Body of pancreas (tissue), 4 donors: ENCODE measurements around the gene PPDPF.

Source experiments
- POLR2A ChIP-seq, 3 donors: fragments of 450-650 bp; IDR thresholded peaks; one replicate each; pipeline ENCODE4 v1.6.1; 2016; ENCODE audit warnings: antibody characterized with exemption in 3 of 3, mild to moderate bottlenecking in 2 of 3
- TF ChIP-seq, protein P1 (sequence below), 7 experiments: fragments of 450-650 bp in 4 of 7; fragments of 200-600 bp in 3 of 7; sonication (generic) in 3 of 7; IDR thresholded peaks; one replicate each; pipeline ENCODE4 v1.5.1; 2016 to 2019; ENCODE audit warnings: antibody characterized with exemption in 7 of 7

DNA sequence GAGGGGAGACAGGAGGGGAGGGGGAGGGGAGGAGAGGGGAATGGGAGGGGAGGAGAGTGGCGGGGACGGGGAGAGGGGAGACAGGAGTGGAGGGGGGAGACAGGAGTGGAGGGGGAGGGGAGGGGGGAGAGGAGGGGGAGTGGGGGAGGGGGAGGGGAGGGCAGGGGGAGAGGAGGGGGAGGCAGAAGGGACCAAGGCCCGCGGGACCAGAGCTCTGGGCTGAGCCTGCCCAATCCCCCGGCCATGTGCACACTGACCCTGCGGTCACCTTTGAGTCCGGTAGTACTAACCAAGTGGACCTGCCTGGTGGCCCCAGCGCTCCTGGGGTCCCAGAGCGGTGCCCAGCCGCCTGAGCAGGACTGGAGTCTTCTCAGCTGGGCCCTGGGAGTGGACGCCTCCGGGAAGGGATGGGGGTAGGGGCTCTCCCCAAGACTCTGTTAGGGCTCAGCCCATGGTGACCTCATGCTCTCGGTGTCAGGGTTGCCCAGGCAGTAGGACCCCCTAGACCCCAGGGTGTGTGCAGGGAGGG lies 47.6 kb upstream of the PPDPF start:
- no peak for TF ChIP-seq POLR2A (IDR thresholded peaks at IDR 0.05)
- TF ChIP-seq, protein P1, sequence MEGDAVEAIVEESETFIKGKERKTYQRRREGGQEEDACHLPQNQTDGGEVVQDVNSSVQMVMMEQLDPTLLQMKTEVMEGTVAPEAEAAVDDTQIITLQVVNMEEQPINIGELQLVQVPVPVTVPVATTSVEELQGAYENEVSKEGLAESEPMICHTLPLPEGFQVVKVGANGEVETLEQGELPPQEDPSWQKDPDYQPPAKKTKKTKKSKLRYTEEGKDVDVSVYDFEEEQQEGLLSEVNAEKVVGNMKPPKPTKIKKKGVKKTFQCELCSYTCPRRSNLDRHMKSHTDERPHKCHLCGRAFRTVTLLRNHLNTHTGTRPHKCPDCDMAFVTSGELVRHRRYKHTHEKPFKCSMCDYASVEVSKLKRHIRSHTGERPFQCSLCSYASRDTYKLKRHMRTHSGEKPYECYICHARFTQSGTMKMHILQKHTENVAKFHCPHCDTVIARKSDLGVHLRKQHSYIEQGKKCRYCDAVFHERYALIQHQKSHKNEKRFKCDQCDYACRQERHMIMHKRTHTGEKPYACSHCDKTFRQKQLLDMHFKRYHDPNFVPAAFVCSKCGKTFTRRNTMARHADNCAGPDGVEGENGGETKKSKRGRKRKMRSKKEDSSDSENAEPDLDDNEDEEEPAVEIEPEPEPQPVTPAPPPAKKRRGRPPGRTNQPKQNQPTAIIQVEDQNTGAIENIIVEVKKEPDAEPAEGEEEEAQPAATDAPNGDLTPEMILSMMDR (IDR thresholded peaks at IDR 0.05) = no peak
